HepG2 (cell line): ENCODE measurements around the gene TBL2. TPM values are rescaled to one million over a fixed set of nuclear protein-coding genes. Genes with fewer than 3 reads are reported as not detected.
A peak's percentile ranks its signal among the peaks of the same experiment; 100 is the strongest.

ENCODE experiments used
- AFF4 ChIP-seq: sonication (generic); formaldehyde crosslinking; IDR thresholded peaks from 2 replicates; pipeline ENCODE4 v1.4.0; 2020; ENCODE audit warnings: missing genetic modification reagents
- ELF4 ChIP-seq: sonication (generic); formaldehyde crosslinking; IDR thresholded peaks from 2 replicates; pipeline ENCODE4 v1.5.0; 2020; ENCODE audit warnings: missing genetic modification reagents, mild to moderate bottlenecking, moderate library complexity, borderline replicate concordance
- FOXP4 ChIP-seq: sonication (generic); formaldehyde crosslinking; IDR thresholded peaks from 2 replicates; pipeline ENCODE4 v1.4.0; 2020; ENCODE audit warnings: missing genetic modification reagents
- GABPA ChIP-seq, 2 experiments: IDR thresholded peaks; 2 replicates each; pipeline ENCODE4 v1.6.1; 2011 to 2016; ENCODE audit warnings: low read depth in 2 of 2, low read length in 1 of 2, missing biosample characterization in 1 of 2, missing genetic modification characterization in 1 of 2
- GZF1 ChIP-seq: sonication (generic); formaldehyde crosslinking; IDR thresholded peaks from 2 replicates; pipeline ENCODE4 v1.5.1; 2020; ENCODE audit warnings: mild to moderate bottlenecking, missing genetic modification reagents
- HOXA3 ChIP-seq: sonication (generic); formaldehyde crosslinking; IDR thresholded peaks from 2 replicates; pipeline ENCODE4 v1.5.0; 2020; ENCODE audit warnings: missing genetic modification reagents
- NBN ChIP-seq: fragments of 450-650 bp; conservative IDR thresholded peaks from 2 replicates; pipeline ENCODE4 v1.6.1; 2017
- NFIC ChIP-seq: IDR thresholded peaks from 2 replicates; pipeline ENCODE4 v1.6.1; 2012; ENCODE audit warnings: mild to moderate bottlenecking, low read length, inconsistent platforms
- NR2F1 ChIP-seq, 2 experiments: fragments of 450-650 bp in 1 of 2; formaldehyde crosslinking in 1 of 2; IDR thresholded peaks; 2 replicates each; pipeline versions ENCODE4 v1.5.0 to v1.6.1; 2016 to 2020; ENCODE audit warnings: mild to moderate bottlenecking in 1 of 2, missing compliant biosample characterization in 1 of 2, missing genetic modification reagents in 1 of 2, moderate library complexity in 1 of 2
- PATZ1 ChIP-seq: sonication (generic); formaldehyde crosslinking; IDR thresholded peaks from 2 replicates; pipeline ENCODE4 v1.4.0; 2020; ENCODE audit warnings: missing genetic modification reagents
- PRPF4 ChIP-seq: fragments of 200-400 bp; formaldehyde crosslinking; IDR thresholded peaks from 2 replicates; pipeline ENCODE4 v1.6.1; 2016; ENCODE audit warnings: low read length, low read depth; ENCODE audit not compliant: poor library complexity, severe bottlenecking
- TAF1 ChIP-seq: sonication (generic); formaldehyde crosslinking; IDR thresholded peaks from 2 replicates; pipeline ENCODE4 v1.4.0; 2020; ENCODE audit warnings: missing genetic modification reagents
- ZGPAT ChIP-seq: IDR thresholded peaks from 2 replicates; pipeline ENCODE4 v1.6.1; 2016; ENCODE audit warnings: mild to moderate bottlenecking
- ZNF160 ChIP-seq: sonication (generic); formaldehyde crosslinking; IDR thresholded peaks from 2 replicates; pipeline ENCODE4 v1.8.0; 2022; ENCODE audit warnings: mild to moderate bottlenecking, inconsistent platforms, missing genetic modification reagents
- ZNF251 ChIP-seq: sonication (generic); formaldehyde crosslinking; IDR thresholded peaks from 2 replicates; pipeline ENCODE4 v1.9.0; 2021; ENCODE audit warnings: mild to moderate bottlenecking, missing genetic modification reagents
- ZNF589 ChIP-seq: sonication (generic); formaldehyde crosslinking; conservative IDR thresholded peaks from 2 replicates; pipeline ENCODE4 v1.8.0; 2022; ENCODE audit warnings: mild to moderate bottlenecking, moderate library complexity, missing genetic modification reagents
- ZNF616 ChIP-seq: sonication (generic); formaldehyde crosslinking; IDR thresholded peaks from 2 replicates; pipeline ENCODE4 v1.5.0; 2020; ENCODE audit warnings: low read depth, mild to moderate bottlenecking, missing genetic modification reagents
- ZNF644 ChIP-seq: IDR thresholded peaks from 2 replicates; pipeline ENCODE4 v1.6.1; 2016; ENCODE audit warnings: low read depth
- polyA plus RNA-seq, 8 experiments: library from polyadenylated mRNA; depleted of rRNA in 3 of 8; stranded (reverse) in 7 of 8; unstranded in 1 of 8; fragments of >200 nt; fragmentation: Illumina TruSeq in 4 of 8; extraction: Trizol in 4 of 8; gene quantifications; 2 replicates each; pipeline versions ENCODE4 v1.2.1 to v1.2.3, GENCODE V29; 2011 to 2016; ENCODE audit warnings: low read depth in 4 of 8, missing spikeins in 1 of 8, mixed read lengths in 1 of 8; ENCODE audit not compliant: insufficient read depth in 1 of 8
- total RNA-seq, 5 experiments: library from RNA; depleted of rRNA; stranded (reverse); fragments of >200 nt; fragmentation: Illumina TruSeq; extraction: Trizol; gene quantifications; 2 replicates each; pipeline ENCODE4 v1.2.3, GENCODE V29; 2016; ENCODE audit warnings: low read depth in 1 of 5
- TF ChIP-seq, protein P1 (sequence below): fragments of 450-650 bp; IDR thresholded peaks from 2 replicates; pipeline ENCODE4 v1.6.1; 2017

The TBL2 gene
- total and polyA plus RNA-seq, 2 of the 13 experiments (the other 11 are each of a cell fraction or from before 2014, with no cell fraction given), result 43.4 to 47.2 TPM

- TF ChIP-seq FOXP4 (CRISPR knock-in tag) (no peak), ELF4 (CRISPR knock-in tag) (no peak), NFIC (no peak), PRPF4 (no peak), PATZ1 (CRISPR knock-in tag) (no peak), NBN (no peak), TAF1 (CRISPR knock-in tag) (peak; percentile 89), AFF4 (CRISPR knock-in tag) (no peak), NR2F1 (CRISPR knock-in tag; IDR thresholded peaks at IDR 0.05) (no peak), HOXA3 (CRISPR knock-in tag) (peak; percentile 53; the same call in 1 of the 2 replicates), GZF1 (no peak), ZNF160 (CRISPR knock-in tag) (no peak), ZNF589 (CRISPR knock-in tag) (no peak), ZGPAT (CRISPR knock-in tag) (peak; percentile 17; the same call in 1 of the 2 replicates), ZNF616 (CRISPR knock-in tag) (no peak), ZNF251 (CRISPR knock-in tag) (no peak), GABPA (IDR thresholded peaks at IDR 0.05; ENCODE audit: low read depth, low read length) (no peak), GABPA (CRISPR knock-in tag; IDR thresholded peaks at IDR 0.05; ENCODE audit: low read depth) (no peak), ZNF644 (no peak)
- TF ChIP-seq, protein P1, sequence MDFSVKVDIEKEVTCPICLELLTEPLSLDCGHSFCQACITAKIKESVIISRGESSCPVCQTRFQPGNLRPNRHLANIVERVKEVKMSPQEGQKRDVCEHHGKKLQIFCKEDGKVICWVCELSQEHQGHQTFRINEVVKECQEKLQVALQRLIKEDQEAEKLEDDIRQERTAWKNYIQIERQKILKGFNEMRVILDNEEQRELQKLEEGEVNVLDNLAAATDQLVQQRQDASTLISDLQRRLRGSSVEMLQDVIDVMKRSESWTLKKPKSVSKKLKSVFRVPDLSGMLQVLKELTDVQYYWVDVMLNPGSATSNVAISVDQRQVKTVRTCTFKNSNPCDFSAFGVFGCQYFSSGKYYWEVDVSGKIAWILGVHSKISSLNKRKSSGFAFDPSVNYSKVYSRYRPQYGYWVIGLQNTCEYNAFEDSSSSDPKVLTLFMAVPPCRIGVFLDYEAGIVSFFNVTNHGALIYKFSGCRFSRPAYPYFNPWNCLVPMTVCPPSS, result no peak
Observed at GRCh38 chr7:73578342-73579128, at the start of gene TBL2 (continued).
